GM12878 (cell line): Measurements from ENCODE around the gene TMEM86A.

ENCODE experiments used
- BMI1 ChIP-seq: fragments of 450-650 bp; IDR thresholded peaks from 2 replicates; pipeline ENCODE4 v1.6.1; 2016; ENCODE audit warnings: mild to moderate bottlenecking, moderate library complexity, borderline replicate concordance
- CBX3 ChIP-seq: fragments of 200-600 bp; sonication (generic); IDR thresholded peaks from 2 replicates; pipeline ENCODE4 v1.6.1; 2016; ENCODE audit warnings: low read depth, borderline replicate concordance
- CHD2 ChIP-seq: IDR thresholded peaks from 2 replicates; pipeline ENCODE4 v1.6.1; 2011; ENCODE audit warnings: low read depth, low read length, improper control_type of control experiment, borderline replicate concordance
- ESRRA ChIP-seq: IDR thresholded peaks from 2 replicates; pipeline ENCODE4 v1.6.1; 2012; ENCODE audit warnings: mild to moderate bottlenecking, low read length, improper control_type of control experiment
- EZH2 ChIP-seq: IDR thresholded peaks from 2 replicates; pipeline ENCODE4 v1.6.1; 2012; ENCODE audit warnings: low read depth, mild to moderate bottlenecking, control low read depth, inconsistent platforms, low read length, borderline replicate concordance; ENCODE audit not compliant: control insufficient read depth
- RFX5 ChIP-seq: IDR thresholded peaks from 2 replicates; pipeline ENCODE4 v1.6.1; 2011; ENCODE audit warnings: low read depth, low read length, improper control_type of control experiment
- YY1 ChIP-seq: IDR thresholded peaks from 2 replicates; pipeline ENCODE4 v1.6.1; 2011; ENCODE audit warnings: low read depth, mild to moderate bottlenecking, low read length
- ZNF217 ChIP-seq: fragments of 450-650 bp; IDR thresholded peaks from 2 replicates; pipeline ENCODE4 v1.6.1; 2017; ENCODE audit warnings: antibody characterized with exemption, mild to moderate bottlenecking
- TF ChIP-seq, protein P1 (sequence below): IDR thresholded peaks from 2 replicates; pipeline ENCODE4 v1.6.1; 2012; ENCODE audit warnings: mild to moderate bottlenecking, low read depth, low read length

DNA sequence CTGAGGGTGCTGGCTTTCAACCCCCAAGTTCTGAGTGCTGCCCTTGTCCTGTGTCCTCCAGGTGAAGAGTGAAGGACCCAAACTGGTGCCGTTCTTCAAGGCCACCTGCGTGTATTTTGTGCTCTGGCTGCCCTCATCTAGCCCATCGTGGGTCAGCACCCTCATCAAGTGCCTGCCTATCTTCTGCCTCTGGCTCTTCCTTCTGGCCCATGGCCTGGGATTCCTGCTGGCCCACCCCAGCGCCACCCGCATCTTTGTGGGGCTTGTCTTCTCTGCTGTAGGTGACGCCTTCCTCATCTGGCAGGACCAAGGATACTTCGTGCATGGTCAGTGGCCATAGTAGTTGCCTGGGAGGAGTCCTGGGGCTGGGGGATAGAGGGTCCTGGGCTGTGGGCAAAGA, 2.3 kb downstream of the TMEM86A start:
- TF ChIP-seq ESRRA (no peak), BMI1 (no peak), YY1 (no peak), EZH2 (no peak), CHD2 (no peak), RFX5 (no peak), ZNF217 (no peak), CBX3 (no peak)
- TF ChIP-seq, protein P1, sequence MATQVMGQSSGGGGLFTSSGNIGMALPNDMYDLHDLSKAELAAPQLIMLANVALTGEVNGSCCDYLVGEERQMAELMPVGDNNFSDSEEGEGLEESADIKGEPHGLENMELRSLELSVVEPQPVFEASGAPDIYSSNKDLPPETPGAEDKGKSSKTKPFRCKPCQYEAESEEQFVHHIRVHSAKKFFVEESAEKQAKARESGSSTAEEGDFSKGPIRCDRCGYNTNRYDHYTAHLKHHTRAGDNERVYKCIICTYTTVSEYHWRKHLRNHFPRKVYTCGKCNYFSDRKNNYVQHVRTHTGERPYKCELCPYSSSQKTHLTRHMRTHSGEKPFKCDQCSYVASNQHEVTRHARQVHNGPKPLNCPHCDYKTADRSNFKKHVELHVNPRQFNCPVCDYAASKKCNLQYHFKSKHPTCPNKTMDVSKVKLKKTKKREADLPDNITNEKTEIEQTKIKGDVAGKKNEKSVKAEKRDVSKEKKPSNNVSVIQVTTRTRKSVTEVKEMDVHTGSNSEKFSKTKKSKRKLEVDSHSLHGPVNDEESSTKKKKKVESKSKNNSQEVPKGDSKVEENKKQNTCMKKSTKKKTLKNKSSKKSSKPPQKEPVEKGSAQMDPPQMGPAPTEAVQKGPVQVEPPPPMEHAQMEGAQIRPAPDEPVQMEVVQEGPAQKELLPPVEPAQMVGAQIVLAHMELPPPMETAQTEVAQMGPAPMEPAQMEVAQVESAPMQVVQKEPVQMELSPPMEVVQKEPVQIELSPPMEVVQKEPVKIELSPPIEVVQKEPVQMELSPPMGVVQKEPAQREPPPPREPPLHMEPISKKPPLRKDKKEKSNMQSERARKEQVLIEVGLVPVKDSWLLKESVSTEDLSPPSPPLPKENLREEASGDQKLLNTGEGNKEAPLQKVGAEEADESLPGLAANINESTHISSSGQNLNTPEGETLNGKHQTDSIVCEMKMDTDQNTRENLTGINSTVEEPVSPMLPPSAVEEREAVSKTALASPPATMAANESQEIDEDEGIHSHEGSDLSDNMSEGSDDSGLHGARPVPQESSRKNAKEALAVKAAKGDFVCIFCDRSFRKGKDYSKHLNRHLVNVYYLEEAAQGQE: no peak
